ENCODE data around the gene P2RX4.
"Not testable (repeated sequence)": the region's sequence is repeated elsewhere in the genome, so short reads cannot be mapped to it uniquely, and the experiment has no call there.

P2RX4 gene

DNA sequence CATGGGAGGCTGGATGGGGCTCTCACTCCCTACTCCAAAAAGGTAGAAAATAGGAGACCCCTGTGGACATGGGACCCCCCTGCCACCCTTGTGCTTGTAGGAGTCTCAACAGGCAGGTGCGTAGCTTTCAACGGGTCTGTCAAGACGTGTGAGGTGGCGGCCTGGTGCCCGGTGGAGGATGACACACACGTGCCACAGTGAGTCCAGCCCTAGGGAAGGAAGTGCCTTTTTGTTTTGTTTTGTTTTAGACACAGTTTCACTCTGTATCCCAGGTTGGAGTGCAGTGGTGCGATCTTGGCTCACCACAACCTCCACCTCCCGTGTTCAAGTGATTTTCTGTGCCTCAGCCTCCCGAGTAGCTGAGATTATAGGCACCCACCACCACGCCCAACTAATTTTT is 12.9 kb downstream of the P2RX4 start:
- in situ Hi-C loops (cut with MboI; ENCODE audit: low sequenced_read_pairs) = no loop called here
- H3K27me3 ChIP-seq (ENCODE audit: low read depth) = no peaks in the 10 kb centered on the region

GRCh38 chr12:121223292-121224285 is 13.7 kb downstream of the P2RX4 start:
- Histone ChIP-seq H3K9me3 (no peaks in the 10 kb centered on the region), H3K27me3 (ENCODE audit: low read depth) (no peaks in the 10 kb centered on the region), H3K4me3 (no peak overlapping the region), H3K36me3 (replicated peaks) (no peaks in the 10 kb centered on the region; the same call in none of the 2 replicates), H3K4me1 (no peaks in the 10 kb centered on the region)
- in situ Hi-C loops (cut with MboI; ENCODE audit: low sequenced_read_pairs) = no loop called here
- no peak for DNase-seq (ENCODE audit: low spot score in 2 of 2)

More for the DNA sequence above, 12.9 kb downstream of the P2RX4 start:
- DNase-seq (ENCODE audit: low spot score in 2 of 2) = no peak
- Histone ChIP-seq H3K4me3 (no peak overlapping the region), H3K9me3 (no peaks in the 10 kb centered on the region), H3K4me1 (no peaks in the 10 kb centered on the region), H3K36me3 (replicated peaks) (no peaks in the 10 kb centered on the region; the same call in none of the 2 replicates)

DNA sequence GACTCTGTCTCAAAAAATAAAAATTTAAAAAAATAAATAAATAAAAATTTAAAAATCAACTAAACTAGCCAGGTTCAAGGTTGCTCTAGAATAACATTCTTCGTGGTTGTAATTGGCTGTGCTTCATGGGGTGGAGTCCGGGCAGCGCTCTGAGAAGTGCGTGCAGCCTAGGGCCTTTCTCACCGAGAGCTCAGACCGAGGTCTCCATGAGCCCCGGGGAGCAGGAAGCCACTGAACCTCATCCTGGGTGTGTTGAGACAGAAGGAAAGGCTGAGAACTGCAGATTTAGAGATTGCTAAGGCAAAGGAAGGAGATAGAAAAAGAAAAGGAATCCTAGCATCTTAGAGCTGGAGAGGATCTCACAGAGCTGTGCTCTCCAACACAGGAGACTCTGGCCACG is 14.7 kb downstream of the P2RX4 start:
- H3K9me3 ChIP-seq = no peaks in the 10 kb centered on the region
- DNase-seq (ENCODE audit: low spot score in 2 of 2) = no peak
- H3K36me3 ChIP-seq (replicated peaks) = peaks cover 2% of the 10 kb centered on the region
- H3K4me3 ChIP-seq = no peak overlapping the region
- no peaks in the 10 kb centered on the region for H3K4me1 ChIP-seq
- no peaks in the 10 kb centered on the region for H3K27me3 ChIP-seq (ENCODE audit: low read depth)
- in situ Hi-C loops (cut with MboI; ENCODE audit: low sequenced_read_pairs) = no loop called here

GRCh38 chr12:121226399-121226798 is 16.5 kb downstream of the P2RX4 start:
- Histone ChIP-seq H3K27me3 (ENCODE audit: low read depth) (no peaks in the 10 kb centered on the region), H3K4me3 (no peak overlapping the region), H3K4me1 (no peaks in the 10 kb centered on the region), H3K36me3 (replicated peaks) (peaks cover 2% of the 10 kb centered on the region), H3K9me3 (no peaks in the 10 kb centered on the region)
- in situ Hi-C loops (cut with MboI; ENCODE audit: low sequenced_read_pairs) = no loop called here
- DNase-seq (ENCODE audit: low spot score in 2 of 2) = no peak

GRCh38 chr12:121226871-121227270 is 16.9 kb downstream of the P2RX4 start:
- H3K27me3 ChIP-seq (ENCODE audit: low read depth); in situ Hi-C loops (cut with MboI; ENCODE audit: low sequenced_read_pairs); H3K4me3 ChIP-seq; H3K4me1 ChIP-seq; H3K9me3 ChIP-seq; DNase-seq (ENCODE audit: low spot score in 2 of 2); H3K36me3 ChIP-seq (replicated peaks): not testable (repeated sequence)

DNA sequence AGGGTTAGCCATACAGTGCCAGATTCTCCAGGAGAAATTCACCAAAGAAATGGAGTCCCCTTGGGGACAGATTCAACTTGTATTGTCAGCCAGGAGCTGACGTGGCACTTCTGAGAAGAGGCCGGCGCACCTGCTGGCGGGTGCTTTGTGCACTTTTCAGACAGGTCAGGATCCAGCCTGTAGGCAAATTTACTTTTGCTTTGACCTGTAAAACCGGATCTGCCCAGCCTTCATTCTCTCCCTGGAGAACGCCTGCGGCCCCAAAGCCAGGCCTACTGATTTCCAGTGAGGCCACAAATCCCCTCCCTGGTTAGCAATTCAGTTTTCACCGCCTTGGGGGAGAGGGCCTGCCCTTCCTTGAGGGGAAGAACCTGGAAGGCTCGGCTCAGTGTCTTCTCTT is 17.4 kb downstream of the P2RX4 start:
- Histone ChIP-seq H3K27me3 (ENCODE audit: low read depth) (no peaks in the 10 kb centered on the region), H3K9me3 (no peaks in the 10 kb centered on the region), H3K4me3 (no peak overlapping the region), H3K4me1 (no peaks in the 10 kb centered on the region), H3K36me3 (replicated peaks) (peaks cover 2% of the 10 kb centered on the region)
- DNase-seq (ENCODE audit: low spot score in 2 of 2) = no peak
- in situ Hi-C loops (cut with MboI; ENCODE audit: low sequenced_read_pairs) = no loop called here

- Histone ChIP-seq H3K36me3 (replicated peaks) (peaks cover 2% of the 10 kb centered on the region), H3K4me1 (no peaks in the 10 kb centered on the region), H3K9me3 (no peaks in the 10 kb centered on the region), H3K4me3 (no peak overlapping the region), H3K27me3 (ENCODE audit: low read depth) (no peaks in the 10 kb centered on the region)
- no peak for DNase-seq (ENCODE audit: low spot score in 2 of 2)
- in situ Hi-C loops (cut with MboI; ENCODE audit: low sequenced_read_pairs) = no loop called here
Observed at GRCh38 chr12:121228919-121229665, 19.2 kb downstream of the P2RX4 start.

- H3K4me1 ChIP-seq; H3K9me3 ChIP-seq; H3K4me3 ChIP-seq; H3K27me3 ChIP-seq (ENCODE audit: low read depth); in situ Hi-C loops (cut with MboI; ENCODE audit: low sequenced_read_pairs); H3K36me3 ChIP-seq (replicated peaks): not testable (repeated sequence)
- peak; percentile 59 to 91 for DNase-seq (ENCODE audit: low spot score in 2 of 2)
Observed at GRCh38 chr12:121229826-121230537, 20.1 kb downstream of the P2RX4 start.

GRCh38 chr12:121230538-121230907 is 20.6 kb downstream of the P2RX4 start:
- Histone ChIP-seq H3K36me3 (replicated peaks) (peaks cover 2% of the 10 kb centered on the region), H3K4me3 (no peak overlapping the region), H3K4me1 (no peaks in the 10 kb centered on the region), H3K27me3 (ENCODE audit: low read depth) (no peaks in the 10 kb centered on the region), H3K9me3 (no peaks in the 10 kb centered on the region)
- in situ Hi-C loops (cut with MboI; ENCODE audit: low sequenced_read_pairs) = no loop called here
- no peak for DNase-seq (ENCODE audit: low spot score in 2 of 2)

DNA sequence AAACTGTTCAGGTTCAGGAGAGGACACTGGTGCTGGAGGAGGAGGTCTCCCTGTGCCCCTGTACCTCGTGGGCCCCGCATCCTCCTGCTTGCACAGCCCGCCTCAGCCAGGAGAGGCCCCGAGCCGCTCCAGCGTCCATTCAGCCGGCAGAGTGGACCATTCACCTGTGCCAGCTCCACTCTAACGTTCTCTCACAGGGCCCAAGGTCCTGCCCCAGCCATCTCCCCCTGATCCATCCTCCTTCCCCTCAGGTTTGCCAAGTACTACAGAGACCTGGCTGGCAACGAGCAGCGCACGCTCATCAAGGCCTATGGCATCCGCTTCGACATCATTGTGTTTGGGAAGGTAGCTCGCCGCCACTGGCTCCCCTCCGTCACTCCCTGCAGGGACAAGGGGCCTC is 22.2 kb downstream of the P2RX4 start:
- Histone ChIP-seq H3K36me3 (replicated peaks) (peaks cover 13% of the 10 kb centered on the region), H3K9me3 (no peaks in the 10 kb centered on the region), H3K4me3 (no peak overlapping the region), H3K27me3 (ENCODE audit: low read depth) (no peaks in the 10 kb centered on the region), H3K4me1 (no peaks in the 10 kb centered on the region)
- no peak for DNase-seq (ENCODE audit: low spot score in 2 of 2)
- in situ Hi-C loops (cut with MboI; ENCODE audit: low sequenced_read_pairs) = no loop called here

DNA sequence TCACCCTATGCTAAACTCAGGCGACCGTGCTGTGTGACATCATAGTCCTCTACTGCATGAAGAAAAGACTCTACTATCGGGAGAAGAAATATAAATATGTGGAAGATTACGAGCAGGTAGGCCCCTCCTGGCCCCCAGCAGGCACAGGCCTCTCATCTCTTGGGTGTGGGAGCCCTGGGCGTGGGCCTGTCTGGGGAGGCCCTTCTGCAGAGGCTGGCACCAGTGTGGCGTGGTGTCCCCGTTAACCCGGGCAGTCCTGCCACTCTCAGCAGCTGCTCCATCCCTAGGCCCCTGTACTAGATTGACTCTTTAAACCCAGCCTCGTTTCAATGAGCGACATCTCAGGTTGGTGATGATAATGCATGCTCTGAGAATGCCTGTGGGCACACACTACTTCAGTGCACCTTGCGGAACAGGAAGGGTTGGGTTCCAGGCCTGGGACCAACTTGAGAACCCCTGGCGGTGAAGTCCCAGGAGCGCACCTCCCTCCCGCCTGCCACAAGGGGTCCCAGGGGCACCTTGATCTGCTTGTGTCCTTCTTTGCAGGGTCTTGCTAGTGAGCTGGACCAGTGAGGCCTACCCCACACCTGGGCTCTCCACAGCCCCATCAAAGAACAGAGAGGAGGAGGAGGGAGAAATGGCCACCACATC is 23.2 kb downstream of the P2RX4 start:
- Histone ChIP-seq H3K27me3 (ENCODE audit: low read depth) (no peaks in the 10 kb centered on the region), H3K4me1 (no peaks in the 10 kb centered on the region), H3K9me3 (no peaks in the 10 kb centered on the region), H3K36me3 (replicated peaks) (peaks cover 17% of the 10 kb centered on the region), H3K4me3 (no peak overlapping the region)
- DNase-seq (ENCODE audit: low spot score in 2 of 2) = no peak
- in situ Hi-C loops (cut with MboI; ENCODE audit: low sequenced_read_pairs) = no loop called here

- no peak for DNase-seq (ENCODE audit: low spot score in 2 of 2)
- no peaks in the 10 kb centered on the region for H3K4me1 ChIP-seq
- in situ Hi-C loops (cut with MboI; ENCODE audit: low sequenced_read_pairs) = no loop called here
- H3K9me3 ChIP-seq = no peaks in the 10 kb centered on the region
- no peak overlapping the region for H3K4me3 ChIP-seq
- peaks cover 17% of the 10 kb centered on the region for H3K36me3 ChIP-seq (replicated peaks)
- H3K27me3 ChIP-seq (ENCODE audit: low read depth) = no peaks in the 10 kb centered on the region
Observed at GRCh38 chr12:121233628-121234020, 23.7 kb downstream of the P2RX4 start.

DNA sequence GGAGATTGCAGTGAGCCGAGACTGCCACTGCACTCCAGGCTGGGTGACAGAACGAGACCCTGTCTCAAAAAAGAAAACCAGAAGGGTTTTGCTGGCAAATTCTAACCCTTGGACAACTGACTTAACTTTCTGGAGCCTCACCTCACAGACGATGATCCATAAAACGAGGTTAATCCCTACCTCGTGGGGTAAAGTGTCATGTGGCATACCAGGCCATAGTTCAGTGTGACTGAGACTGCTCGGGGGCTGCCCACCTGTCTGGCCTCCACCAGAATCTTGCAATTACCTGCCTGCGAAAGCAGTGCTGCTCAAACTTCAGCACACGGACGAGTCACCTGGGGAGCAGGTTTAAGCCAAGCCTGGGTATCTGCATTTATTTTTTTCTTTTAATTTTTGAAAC is 26.8 kb downstream of the P2RX4 start:
- H3K4me3 ChIP-seq = no peak overlapping the region
- H3K36me3 ChIP-seq (replicated peaks) = peaks cover 25% of the 10 kb centered on the region
- no peaks in the 10 kb centered on the region for H3K4me1 ChIP-seq

More for the DNA sequence above, 26.8 kb downstream of the P2RX4 start:
- no peak for DNase-seq (ENCODE audit: low spot score in 2 of 2)
- Histone ChIP-seq H3K9me3 (no peaks in the 10 kb centered on the region), H3K27me3 (ENCODE audit: low read depth) (no peaks in the 10 kb centered on the region)
- in situ Hi-C loops (cut with MboI; ENCODE audit: low sequenced_read_pairs) = no loop called here
